Peyer's patch (tissue), 4 donors: ENCODE results near the gene OMA1.

ENCODE experiments used
- CTCF ChIP-seq, 6 experiments: fragments of 450-650 bp in 4 of 6; fragments of 200-600 bp in 2 of 6; sonication (generic) in 1 of 6; IDR thresholded peaks; one replicate each; pipeline ENCODE4 v1.5.1; 2017 to 2019; ENCODE audit warnings: antibody characterized with exemption in 6 of 6, mild to moderate bottlenecking in 3 of 6, moderate library complexity in 1 of 6
- POLR2A ChIP-seq, 2 donors: fragments of 450-650 bp; IDR thresholded peaks; one replicate each; pipeline ENCODE4 v1.5.1; 2017; ENCODE audit warnings: antibody characterized with exemption in 2 of 2, mild to moderate bottlenecking in 2 of 2, moderate library complexity in 2 of 2

GRCh38 chr1:58446368-58446767 lies 100.2 kb downstream of the OMA1 start:
- no peak for TF ChIP-seq CTCF (IDR thresholded peaks at IDR 0.05)
- no peak for TF ChIP-seq POLR2A (IDR thresholded peaks at IDR 0.05)
